Lower lobe of right lung (tissue), 2 donors: ENCODE measurements around the gene PRKD3. TPM values are rescaled to one million over a fixed set of nuclear protein-coding genes. Genes with fewer than 3 reads are reported as not detected.

ENCODE experiments used
- ATAC-seq, 2 donors: fragments of 200-7000 bp; cut with Tn5 transposase; one replicate each; pipeline ENCODE4 v1.9.1; 2020 to 2022; ENCODE audit warnings: mild to moderate bottlenecking in 2 of 2, moderate library complexity in 2 of 2
- DNase-seq: peaks from one replicate; pipeline ENCODE4 v3.0.0-alpha.2; 2020
- H3K27ac ChIP-seq: fragments of 200-600 bp; one replicate; pipeline ENCODE4 v1.8.0; 2022
- H3K27me3 ChIP-seq: fragments of 200-600 bp; one replicate; pipeline ENCODE4 v1.8.0; 2022; ENCODE audit warnings: low read depth
- H3K36me3 ChIP-seq: fragments of 200-600 bp; one replicate; pipeline ENCODE4 v1.8.0; 2022; ENCODE audit warnings: mild to moderate bottlenecking
- H3K4me1 ChIP-seq: fragments of 200-600 bp; one replicate; pipeline ENCODE4 v1.8.0; 2022
- H3K4me3 ChIP-seq: fragments of 200-600 bp; one replicate; pipeline ENCODE4 v1.8.0; 2022; ENCODE audit warnings: mild to moderate bottlenecking
- H3K9me3 ChIP-seq: fragments of 200-600 bp; one replicate; pipeline ENCODE4 v1.8.0; 2022
- CTCF ChIP-seq: fragments of 200-600 bp; IDR thresholded peaks from one replicate; pipeline ENCODE4 v1.8.0; 2022; ENCODE audit warnings: antibody characterized with exemption, mild to moderate bottlenecking
- intact Hi-C: fragments of 100-400 bp; cut with DNase I; formaldehyde crosslinking; loops from one replicate; pipeline ENCODE4 v1.11.0; 2022
- total RNA-seq: library from RNA; stranded (reverse); fragmentation: NEBNext Ultra II Directional; extraction: Animal tissue kit (Norgen Biotek cat#: 25700); gene quantifications from one replicate; pipeline ENCODE4 v1.2.1, GENCODE V29; 2021
- donor health status: DM: no; HTN: yes; CAD: no; lungs with severe emphysema.

The PRKD3 gene
- total RNA-seq, 1 donor from 2014 or later, result 39.3 TPM

- no peak for ATAC-seq
- intact Hi-C loops, result no loop called here
- H3K4me3 ChIP-seq, result no peak overlapping the region
- no peak for TF ChIP-seq CTCF
- H3K27ac ChIP-seq, result no peak overlapping the region
- no peaks in the 10 kb centered on the region for H3K36me3 ChIP-seq
- DNase-seq, result no peak
- H3K9me3 ChIP-seq, result no peaks in the 10 kb centered on the region
- H3K4me1 ChIP-seq, result peaks cover 4% of the 10 kb centered on the region
- H3K27me3 ChIP-seq, result no peaks in the 10 kb centered on the region
Measured at GRCh38 chr2:37350034-37350433, 25.4 kb upstream of the PRKD3 start.

GRCh38 chr2:37349231-37349860 is 24.7 kb upstream of the PRKD3 start:
- Histone ChIP-seq H3K27me3 (no peaks in the 10 kb centered on the region), H3K4me3 (no peak overlapping the region), H3K9me3 (no peaks in the 10 kb centered on the region), H3K27ac (no peak overlapping the region), H3K4me1 (peaks cover 10% of the 10 kb centered on the region), H3K36me3 (no peaks in the 10 kb centered on the region)
- intact Hi-C loops, result no loop called here
- no peak for ATAC-seq
- DNase-seq, result no peak
- TF ChIP-seq CTCF, result no peak

GRCh38 chr2:37348155-37348554 is 23.5 kb upstream of the PRKD3 start:
- TF ChIP-seq CTCF, result no peak
- H3K36me3 ChIP-seq, result no peaks in the 10 kb centered on the region
- no peaks in the 10 kb centered on the region for H3K9me3 ChIP-seq
- DNase-seq (no peak), ATAC-seq (no peak)
- H3K4me3 ChIP-seq, result no peak overlapping the region
- H3K27me3 ChIP-seq, result no peaks in the 10 kb centered on the region
- peaks cover 22% of the 10 kb centered on the region for H3K4me1 ChIP-seq
- H3K27ac ChIP-seq, result no peak overlapping the region
- intact Hi-C loops, result no loop called here

- H3K27me3 ChIP-seq, result no peaks in the 10 kb centered on the region
- no peak for TF ChIP-seq CTCF
- peak within 1 kb of the TSS; percentile 71 for H3K4me3 ChIP-seq
- peak; percentile 84 for ATAC-seq
- peak; percentile 69 for DNase-seq
- H3K27ac ChIP-seq, result peak within 1 kb of the TSS; percentile 63
- intact Hi-C loops, result no loop called here
- H3K4me1 ChIP-seq, result peaks cover 23% of the 10 kb centered on the region
- H3K9me3 ChIP-seq, result no peaks in the 10 kb centered on the region
- H3K36me3 ChIP-seq, result no peaks in the 10 kb centered on the region
Measured at GRCh38 chr2:37344453-37345361, 20.1 kb upstream of the PRKD3 start, which contains the start of gene QPCT. Gene QPCT, plus strand, starts transcription at chr2:37344630. Its CDS starts 102 bp downstream, at chr2:37344732.

GRCh38 chr2:37343537-37344434 is 19.2 kb upstream of the PRKD3 start:
- Histone ChIP-seq H3K27ac (peak overlapping the region; percentile 63), H3K27me3 (no peaks in the 10 kb centered on the region), H3K36me3 (no peaks in the 10 kb centered on the region), H3K4me3 (peak overlapping the region; percentile 71), H3K9me3 (no peaks in the 10 kb centered on the region), H3K4me1 (peaks cover 23% of the 10 kb centered on the region)
- TF ChIP-seq CTCF, result peak; percentile 25
- intact Hi-C loops, result no loop called here
- ATAC-seq, result peak in 1 of 2 donors; percentile 35
- no peak for DNase-seq
